ENCODE measurements around the gene BACH2. TPM values are rescaled to one million over a fixed set of nuclear protein-coding genes. Genes with fewer than 3 reads are reported as not detected.

The BACH2 gene
- polyA plus RNA-seq, 1 donor from 2014 or later, result 45.5 TPM

GRCh38 chr6:89984926-89985750, 311.5 kb downstream of the BACH2 start (continued):
- TF ChIP-seq CTCF (IDR thresholded peaks at IDR 0.05; ENCODE audit: poor library complexity, severe bottlenecking), result no peak
- TF ChIP-seq SMC3 (conservative IDR thresholded peaks at IDR 0.05; ENCODE audit: poor library complexity), result no peak
- TF ChIP-seq TAF1 (IDR thresholded peaks at IDR 0.05; ENCODE audit: low read depth), result no peak

GRCh38 chr6:89980353-89980752, 316.3 kb downstream of the BACH2 start:
- Histone ChIP-seq H3F3A (ENCODE audit: insufficient read depth, low read length, poor library complexity, severe bottlenecking) (peaks cover 24% of the 10 kb centered on the region), H4K20me1 (ENCODE audit: insufficient read depth) (no peaks in the 10 kb centered on the region), H2AFZ (ENCODE audit: low read depth, low read length) (no peak overlapping the region), H3K9ac (ENCODE audit: low read length) (no peak overlapping the region), H3K27ac (ENCODE audit: low read length) (peak overlapping the region; percentile 93), H3K36me3 (ENCODE audit: insufficient read depth, low read length) (no peaks in the 10 kb centered on the region), H3K79me2 (replicated peaks; ENCODE audit: insufficient read depth, low read length) (peaks cover 13% of the 10 kb centered on the region), H3K4me2 (ENCODE audit: low read length) (no peak overlapping the region), H3K9me2 (ENCODE audit: insufficient read depth, low read length) (no peaks in the 10 kb centered on the region), H3K27me3 (ENCODE audit: insufficient read depth, low read depth, low read length) (no peaks in the 10 kb centered on the region), H3K4me3 (ENCODE audit: low read length) (no peak overlapping the region), H3K9me3 (ENCODE audit: low read length) (no peaks in the 10 kb centered on the region)
- TF ChIP-seq MXI1 (conservative IDR thresholded peaks at IDR 0.05; ENCODE audit: poor library complexity, severe bottlenecking) (no peak), CTCF (IDR thresholded peaks at IDR 0.05; ENCODE audit: poor library complexity, severe bottlenecking) (no peak), REST (IDR thresholded peaks at IDR 0.05; ENCODE audit: borderline replicate concordance) (no peak), POLR2AphosphoS5 (IDR thresholded peaks at IDR 0.05) (no peak), TAF1 (IDR thresholded peaks at IDR 0.05; ENCODE audit: low read depth) (no peak), SMC3 (conservative IDR thresholded peaks at IDR 0.05; ENCODE audit: poor library complexity) (no peak), EP300 (conservative IDR thresholded peaks at IDR 0.05; ENCODE audit: poor library complexity, severe bottlenecking) (no peak), EZH2 (IDR thresholded peaks at IDR 0.05; ENCODE audit: borderline replicate concordance, insufficient read depth, low read length, poor library complexity, severe bottlenecking) (no peak)
